Measurements from ENCODE around the gene ASPN.

ASPN gene

DNA sequence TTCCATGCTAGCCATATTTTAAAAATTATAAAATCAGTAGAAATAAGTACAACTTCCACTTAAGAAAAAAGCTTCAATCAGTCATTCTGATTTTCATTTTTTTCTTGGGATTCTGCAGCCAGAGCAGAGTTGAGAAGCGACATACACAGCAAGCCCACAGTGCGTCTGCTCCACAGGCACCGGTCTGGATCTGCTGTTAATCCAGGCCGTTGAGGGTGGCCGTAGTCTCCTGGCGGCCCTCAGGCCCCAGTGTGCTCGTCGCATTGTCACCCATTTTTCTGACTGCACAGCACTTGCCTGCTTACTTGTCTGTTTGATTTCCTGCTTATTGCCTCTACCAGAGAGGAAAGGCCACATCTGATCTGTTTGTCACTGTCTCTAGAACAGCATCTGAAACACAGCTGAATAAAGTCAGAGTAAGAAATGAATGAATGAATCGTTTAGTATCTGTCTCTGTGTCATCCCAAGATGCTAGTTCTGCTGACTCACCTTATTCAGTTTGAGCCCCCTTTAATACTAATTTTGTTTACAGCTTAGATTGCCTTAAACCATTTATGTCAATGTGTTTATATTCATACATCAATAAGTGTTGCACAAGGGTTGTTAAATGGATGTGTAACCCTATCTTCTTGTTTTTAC, 11.6 kb upstream of the ASPN start:
- POLR2A ChIA-PET, result no interaction called here
- DNase-seq (ENCODE audit: extremely low spot score), result no peak
- TF ChIP-seq, protein P1, sequence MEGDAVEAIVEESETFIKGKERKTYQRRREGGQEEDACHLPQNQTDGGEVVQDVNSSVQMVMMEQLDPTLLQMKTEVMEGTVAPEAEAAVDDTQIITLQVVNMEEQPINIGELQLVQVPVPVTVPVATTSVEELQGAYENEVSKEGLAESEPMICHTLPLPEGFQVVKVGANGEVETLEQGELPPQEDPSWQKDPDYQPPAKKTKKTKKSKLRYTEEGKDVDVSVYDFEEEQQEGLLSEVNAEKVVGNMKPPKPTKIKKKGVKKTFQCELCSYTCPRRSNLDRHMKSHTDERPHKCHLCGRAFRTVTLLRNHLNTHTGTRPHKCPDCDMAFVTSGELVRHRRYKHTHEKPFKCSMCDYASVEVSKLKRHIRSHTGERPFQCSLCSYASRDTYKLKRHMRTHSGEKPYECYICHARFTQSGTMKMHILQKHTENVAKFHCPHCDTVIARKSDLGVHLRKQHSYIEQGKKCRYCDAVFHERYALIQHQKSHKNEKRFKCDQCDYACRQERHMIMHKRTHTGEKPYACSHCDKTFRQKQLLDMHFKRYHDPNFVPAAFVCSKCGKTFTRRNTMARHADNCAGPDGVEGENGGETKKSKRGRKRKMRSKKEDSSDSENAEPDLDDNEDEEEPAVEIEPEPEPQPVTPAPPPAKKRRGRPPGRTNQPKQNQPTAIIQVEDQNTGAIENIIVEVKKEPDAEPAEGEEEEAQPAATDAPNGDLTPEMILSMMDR (IDR thresholded peaks at IDR 0.05; ENCODE audit: control extremely low read depth, extremely low read depth, low read depth, missing control alignments), result no peak
- CTCF ChIA-PET, result interaction anchor here (0.7 to 1.8 kb wide), 3 partner anchors 9 to 13 kb away, joined by 3 to 6 read pairs (median 5); partner anchors contain the start of gene ASPN

DNA sequence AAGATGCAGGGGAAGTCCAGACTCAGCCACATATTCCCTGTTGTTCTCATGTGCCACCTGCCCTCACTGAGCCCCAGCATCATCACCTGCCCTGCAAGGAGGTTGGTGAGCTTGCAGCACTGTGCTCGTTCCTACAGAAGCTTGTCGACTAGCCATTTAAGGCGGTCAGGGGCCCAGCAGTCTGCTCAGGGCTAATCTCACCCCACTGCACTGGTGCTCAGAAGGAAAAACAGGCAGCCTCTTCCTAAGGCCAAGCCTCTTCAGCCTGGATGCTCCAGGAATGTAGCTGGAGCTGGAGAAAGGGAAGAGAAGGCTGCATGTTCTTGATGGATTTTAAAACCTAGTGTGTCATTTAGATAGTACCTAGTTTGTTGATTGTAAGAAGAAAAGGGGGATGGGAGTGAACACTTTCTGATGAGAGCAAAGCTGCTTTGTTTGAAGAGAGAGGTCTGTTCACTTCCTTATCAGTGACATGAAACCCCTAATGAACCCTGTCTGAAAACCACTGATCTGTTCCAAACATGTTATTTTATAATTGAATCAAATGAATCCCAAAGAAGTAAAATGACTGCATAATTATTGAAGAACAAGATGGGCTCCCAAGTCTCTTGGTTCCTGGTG, 10.6 kb upstream of the ASPN start:
- TF ChIP-seq, protein P1 (IDR thresholded peaks at IDR 0.05; ENCODE audit: control extremely low read depth, extremely low read depth, low read depth, missing control alignments), result no peak
- ChIA-PET CTCF (no interaction called here), POLR2A (no interaction called here)
- no peak for DNase-seq (ENCODE audit: extremely low spot score)

DNA sequence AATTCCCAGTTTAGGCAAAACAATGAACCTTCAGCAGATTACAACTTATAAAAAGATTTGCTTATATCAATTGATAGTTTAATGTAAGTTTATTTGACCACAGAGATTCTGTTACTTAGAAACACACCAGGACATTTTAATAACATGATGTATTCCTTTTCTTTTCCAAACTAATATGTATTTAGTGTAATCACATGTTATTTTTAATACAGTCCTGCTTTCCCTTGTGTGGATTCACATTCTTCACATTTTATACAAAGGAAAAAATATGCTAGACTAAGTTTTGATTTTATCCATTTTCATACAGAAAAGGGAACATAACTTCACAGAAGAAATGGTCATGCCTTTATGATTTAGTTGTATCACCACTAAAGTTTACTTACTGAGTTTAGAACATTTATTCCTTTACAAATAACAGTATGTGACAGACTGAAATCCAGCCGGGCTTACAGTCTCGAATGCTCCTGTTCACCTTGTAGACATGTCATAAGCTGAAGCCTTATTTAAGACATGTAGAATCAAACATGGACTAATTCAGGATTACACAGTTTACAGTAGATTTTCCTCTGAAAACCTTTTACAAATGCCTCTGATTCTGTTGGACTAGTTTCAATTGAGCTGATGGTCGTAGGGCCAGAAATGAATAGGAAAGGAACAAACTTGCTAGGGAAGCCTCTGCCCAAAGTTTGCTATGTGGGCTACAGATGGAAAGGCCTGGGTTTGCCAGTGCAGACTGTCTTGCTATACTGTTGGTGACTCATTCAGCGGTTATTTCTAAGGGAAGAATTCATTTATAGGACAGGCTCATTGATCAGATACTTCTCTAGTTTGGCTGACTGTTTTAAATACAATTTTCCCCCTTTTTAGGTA, 6.6 kb upstream of the ASPN start:
- TF ChIP-seq, protein P1 (IDR thresholded peaks at IDR 0.05; ENCODE audit: control extremely low read depth, extremely low read depth, low read depth, missing control alignments), result no peak
- no peak for DNase-seq (ENCODE audit: extremely low spot score)
- ChIA-PET CTCF (interaction anchor here (1.6 kb wide), 1 partner anchor 14 kb away, joined by 5 read pairs; no protein-coding TSS in a partner anchor), POLR2A (no interaction called here)

DNA sequence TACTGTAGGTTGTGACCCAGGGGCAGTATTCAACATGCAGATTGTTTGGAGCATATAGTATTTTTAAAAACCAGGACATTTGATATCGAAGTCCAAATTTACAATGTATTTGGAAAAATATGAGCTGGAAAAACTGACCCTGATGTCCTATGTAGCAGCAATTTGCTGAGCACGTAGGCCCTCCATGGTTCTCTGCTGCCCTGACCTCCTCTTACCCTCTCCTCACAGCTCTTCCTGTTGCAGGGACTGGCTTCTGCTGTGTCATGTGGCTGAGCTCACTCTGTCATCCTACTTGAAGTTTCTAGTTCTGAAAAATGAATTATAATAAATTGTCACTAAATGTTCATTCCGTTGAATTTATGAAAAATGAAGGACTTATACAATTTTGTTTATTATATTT, 4.1 kb upstream of the ASPN start:
- DNase-seq (ENCODE audit: extremely low spot score), result no peak
- ChIA-PET POLR2A (no interaction called here), CTCF (interaction anchor here (0.7 to 1.4 kb wide), 3 partner anchors 11 to 158 kb away, joined by 3 to 4 read pairs (median 3); no protein-coding TSS in a partner anchor)
- TF ChIP-seq, protein P1 (IDR thresholded peaks at IDR 0.05; ENCODE audit: control extremely low read depth, extremely low read depth, low read depth, missing control alignments), result no peak

DNA sequence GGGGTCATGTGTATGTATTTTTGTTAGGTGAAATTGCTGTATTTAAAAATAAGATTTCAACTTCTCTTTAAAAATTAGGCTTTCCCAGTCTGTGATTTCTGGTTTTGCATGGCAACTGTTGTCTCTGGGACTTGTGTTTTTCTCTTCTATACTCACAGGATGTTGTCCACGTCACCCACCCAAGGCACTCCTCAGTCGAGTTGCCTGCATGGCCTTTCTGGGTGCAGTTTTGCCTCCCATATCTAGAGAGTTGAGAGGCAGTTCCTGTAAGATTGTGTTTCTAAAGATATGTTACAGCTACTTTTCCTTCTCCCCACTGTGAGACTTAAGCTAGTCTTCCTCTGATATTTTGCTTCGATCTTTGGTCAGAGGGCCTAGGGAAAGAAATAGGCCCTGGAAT, 2.3 kb upstream of the ASPN start:
- no peak for DNase-seq (ENCODE audit: extremely low spot score)
- TF ChIP-seq, protein P1 (IDR thresholded peaks at IDR 0.05; ENCODE audit: control extremely low read depth, extremely low read depth, low read depth, missing control alignments), result no peak
- CTCF ChIA-PET, result interaction anchor here (0.8 kb wide), 1 partner anchor 10 kb away, joined by 3 read pairs; no protein-coding TSS in a partner anchor
- POLR2A ChIA-PET, result no interaction called here

Measured in GM10248 (cell line).